Measurements from ENCODE around the gene BLVRB.

GRCh38 chr19:40411958-40412499 lies 53.5 kb downstream of the BLVRB start:
- TF ChIP-seq CTCF (IDR thresholded peaks at IDR 0.05; ENCODE audit: extremely low read depth in 1 of 2, insufficient read depth in 1 of 2, low read depth in 1 of 2, low read length in 2 of 2) (no peak), MYC (IDR thresholded peaks at IDR 0.05; ENCODE audit: low read depth, low read length) (no peak), POLR2A (IDR thresholded peaks at IDR 0.05; ENCODE audit: low read depth, low read length) (no peak), POLR2AphosphoS5 (IDR thresholded peaks at IDR 0.05; ENCODE audit: insufficient read depth, low read depth, low read length) (no peak), JUN (IDR thresholded peaks at IDR 0.05; ENCODE audit: borderline replicate concordance, insufficient read depth, insufficient read length, low read depth) (no peak), FOS (IDR thresholded peaks at IDR 0.05; ENCODE audit: borderline replicate concordance, insufficient read depth, low read length) (no peak), MAX (IDR thresholded peaks at IDR 0.05; ENCODE audit: insufficient read depth, insufficient read length) (no peak), EZH2 (IDR thresholded peaks at IDR 0.05; ENCODE audit: borderline replicate concordance, low read depth, low read length, severe bottlenecking) (no peak)
